Gastroesophageal sphincter (tissue), 3 donors: Measurements from ENCODE around the gene METRN.

Experiments used
- CTCF ChIP-seq, 4 experiments: fragments of 200-600 bp in 2 of 4; fragments of 450-650 bp in 2 of 4; sonication (generic) in 1 of 4; IDR thresholded peaks; one replicate each; pipeline ENCODE4 v1.5.1; 2017 to 2019; ENCODE audit warnings: antibody characterized with exemption in 4 of 4, mild to moderate bottlenecking in 2 of 4, moderate library complexity in 2 of 4
- POLR2A ChIP-seq, 2 donors: fragments of 450-650 bp; IDR thresholded peaks; one replicate each; pipeline ENCODE4 v1.6.1; 2017; ENCODE audit warnings: antibody characterized with exemption in 2 of 2, mild to moderate bottlenecking in 2 of 2, moderate library complexity in 1 of 2

- TF ChIP-seq CTCF (IDR thresholded peaks at IDR 0.05) (no peak), POLR2A (IDR thresholded peaks at IDR 0.05) (no peak)
Measured at GRCh38 chr16:743794-744500, 29.0 kb downstream of the METRN start.
